ENCODE results near the gene CAST.

Gene CAST

GRCh38 chr5:96809921-96810320 lies 147.7 kb downstream of the CAST start:
- POLR2A ChIA-PET = no interaction called here

DNA sequence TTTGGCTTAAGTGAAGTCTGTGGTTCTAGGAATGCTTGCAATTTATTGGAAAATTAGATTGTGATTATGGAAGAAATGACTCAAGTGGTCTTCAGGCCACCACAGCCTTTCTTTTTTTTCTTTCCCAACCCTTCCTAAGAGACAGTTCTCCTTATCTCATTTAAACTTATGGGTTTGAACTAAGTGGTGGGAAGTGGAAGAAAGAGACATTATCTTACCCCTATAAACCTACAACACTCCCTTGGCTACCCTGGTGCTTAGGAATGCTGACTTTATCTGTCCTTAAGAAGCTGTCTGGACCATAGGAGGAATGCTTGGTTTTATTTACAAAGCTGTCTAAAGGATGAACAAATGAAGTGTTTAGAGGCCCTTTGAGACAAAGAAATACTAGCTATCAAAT lies 150.7 kb downstream of the CAST start:
- no peak for DNase-seq (ENCODE audit: low read depth, low spot score)
- ChIA-PET CTCF (interaction anchor here (1.1 to 1.5 kb wide), 3 partner anchors 8 to 61 kb away, joined by 3 to 4 read pairs (median 4); no protein-coding TSS in a partner anchor), POLR2A (no interaction called here)
- H3K4me3 ChIP-seq (ENCODE audit: low read depth, low read length) = no peak overlapping the region
- TF ChIP-seq, protein P1, sequence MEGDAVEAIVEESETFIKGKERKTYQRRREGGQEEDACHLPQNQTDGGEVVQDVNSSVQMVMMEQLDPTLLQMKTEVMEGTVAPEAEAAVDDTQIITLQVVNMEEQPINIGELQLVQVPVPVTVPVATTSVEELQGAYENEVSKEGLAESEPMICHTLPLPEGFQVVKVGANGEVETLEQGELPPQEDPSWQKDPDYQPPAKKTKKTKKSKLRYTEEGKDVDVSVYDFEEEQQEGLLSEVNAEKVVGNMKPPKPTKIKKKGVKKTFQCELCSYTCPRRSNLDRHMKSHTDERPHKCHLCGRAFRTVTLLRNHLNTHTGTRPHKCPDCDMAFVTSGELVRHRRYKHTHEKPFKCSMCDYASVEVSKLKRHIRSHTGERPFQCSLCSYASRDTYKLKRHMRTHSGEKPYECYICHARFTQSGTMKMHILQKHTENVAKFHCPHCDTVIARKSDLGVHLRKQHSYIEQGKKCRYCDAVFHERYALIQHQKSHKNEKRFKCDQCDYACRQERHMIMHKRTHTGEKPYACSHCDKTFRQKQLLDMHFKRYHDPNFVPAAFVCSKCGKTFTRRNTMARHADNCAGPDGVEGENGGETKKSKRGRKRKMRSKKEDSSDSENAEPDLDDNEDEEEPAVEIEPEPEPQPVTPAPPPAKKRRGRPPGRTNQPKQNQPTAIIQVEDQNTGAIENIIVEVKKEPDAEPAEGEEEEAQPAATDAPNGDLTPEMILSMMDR (IDR thresholded peaks at IDR 0.05; ENCODE audit: insufficient read depth, low read length, missing control alignments) = no peak

More at GRCh38 chr5:96809921-96810320, 147.7 kb downstream of the CAST start:
- DNase-seq (ENCODE audit: low read depth, low spot score) = no peak
- no peak overlapping the region for H3K4me3 ChIP-seq (ENCODE audit: low read depth, low read length)
- CTCF ChIA-PET = interaction anchor here (1.2 to 1.7 kb wide), 2 partner anchors 10 to 59 kb away, joined by 3 to 4 read pairs; no protein-coding TSS in a partner anchor
- TF ChIP-seq, protein P1 (IDR thresholded peaks at IDR 0.05; ENCODE audit: insufficient read depth, low read length, missing control alignments) = no peak

DNA sequence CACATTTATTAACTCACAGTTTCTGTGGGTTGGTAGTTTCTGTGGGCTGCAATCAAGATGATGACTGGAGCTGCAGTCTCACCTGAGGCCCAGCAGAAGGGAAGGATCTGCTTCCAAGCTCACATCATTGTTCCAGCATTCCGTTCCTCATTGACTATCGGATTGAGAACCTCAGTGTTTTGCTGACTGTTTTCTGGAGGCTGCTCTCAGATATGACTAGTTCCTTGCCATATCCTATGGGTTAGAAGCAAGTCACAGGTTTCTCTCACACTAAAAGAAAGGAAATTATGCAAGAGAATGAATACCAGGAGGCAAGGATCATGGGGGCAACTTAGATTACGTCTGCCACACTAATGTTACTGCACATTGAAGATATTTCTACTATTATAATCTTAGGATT lies 151.9 kb downstream of the CAST start:
- POLR2A ChIA-PET = no interaction called here

GRCh38 chr5:96816411-96816939 lies 154.3 kb downstream of the CAST start:
- TF ChIP-seq, protein P1 (IDR thresholded peaks at IDR 0.05; ENCODE audit: insufficient read depth, low read length, missing control alignments) = no peak
- ChIA-PET POLR2A (no interaction called here), CTCF (no interaction called here)
- no peak for DNase-seq (ENCODE audit: low read depth, low spot score)
- H3K4me3 ChIP-seq (ENCODE audit: low read depth, low read length) = no peak overlapping the region

More for the DNA sequence above, 151.9 kb downstream of the CAST start:
- no peak overlapping the region for H3K4me3 ChIP-seq (ENCODE audit: low read depth, low read length)
- DNase-seq (ENCODE audit: low read depth, low spot score) = no peak
- TF ChIP-seq, protein P1 (IDR thresholded peaks at IDR 0.05; ENCODE audit: insufficient read depth, low read length, missing control alignments) = no peak
- CTCF ChIA-PET = interaction anchor here (0.6 to 1.0 kb wide), 2 partner anchors 56 to 348 kb away, joined by 3 read pairs; no protein-coding TSS in a partner anchor

- no peak for DNase-seq (ENCODE audit: low read depth, low spot score)
- TF ChIP-seq, protein P1 (IDR thresholded peaks at IDR 0.05; ENCODE audit: insufficient read depth, low read length, missing control alignments) = no peak
- ChIA-PET CTCF (interaction anchor here (0.7 kb wide), 1 partner anchor 65 kb away, joined by 3 read pairs; no protein-coding TSS in a partner anchor), POLR2A (no interaction called here)
- no peak overlapping the region for H3K4me3 ChIP-seq (ENCODE audit: low read depth, low read length)
Measured at GRCh38 chr5:96816991-96817390, 154.8 kb downstream of the CAST start.

DNA sequence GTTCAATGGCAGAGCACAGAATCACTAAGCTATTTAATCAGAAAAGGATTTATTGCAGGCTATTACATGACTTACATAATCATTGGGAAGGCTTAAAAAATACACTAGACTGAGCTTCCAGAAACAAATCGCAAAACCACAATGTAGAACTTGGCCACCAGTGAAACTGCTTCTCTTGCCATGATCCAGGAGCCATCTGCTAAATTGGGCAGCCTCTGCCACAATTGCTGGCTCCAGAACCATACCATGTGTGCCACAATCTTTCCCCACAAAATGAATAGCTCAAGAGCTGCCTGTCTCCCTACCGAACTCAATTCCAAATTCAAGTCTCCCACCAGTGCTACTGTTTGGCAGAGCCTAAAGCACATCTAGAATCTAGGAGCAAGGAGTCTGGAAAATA lies 155.3 kb downstream of the CAST start:
- TF ChIP-seq, protein P1 (IDR thresholded peaks at IDR 0.05; ENCODE audit: insufficient read depth, low read length, missing control alignments) = no peak
- no peak for DNase-seq (ENCODE audit: low read depth, low spot score)
- ChIA-PET POLR2A (no interaction called here), CTCF (interaction anchor here (0.7 kb wide), 1 partner anchor 65 kb away, joined by 3 read pairs; no protein-coding TSS in a partner anchor)
- H3K4me3 ChIP-seq (ENCODE audit: low read depth, low read length) = no peak overlapping the region

All from AG04449 (cell line).